Neural progenitor cell (in vitro differentiated cells): Measurements from ENCODE around the gene MZT2B. TPM values are rescaled to one million over a fixed set of nuclear protein-coding genes. Genes with fewer than 3 reads are reported as not detected.
"Not testable (repeated sequence)": the region's sequence is repeated elsewhere in the genome, so short reads cannot be mapped to it uniquely, and the experiment has no call there.

Experiments
- DNase-seq: peaks from one replicate; pipeline ENCODE4 v3.0.0-alpha.2; 2016; ENCODE audit warnings: low spot score
- H2AFZ ChIP-seq: fragments of 200-600 bp; sonication (generic); replicated peaks from 2 replicates; pipeline ENCODE4 v1.6.1; 2016; ENCODE audit warnings: antibody characterized with exemption
- H3F3A ChIP-seq: fragments of 200-600 bp; sonication (generic); 2 replicates; pipeline ENCODE4 v1.6.1; 2016; ENCODE audit warnings: antibody characterized with exemption, low read depth
- H3K27ac ChIP-seq: fragments of 200-600 bp; sonication (generic); 2 replicates; pipeline ENCODE4 v1.5.1; 2016; ENCODE audit warnings: mild to moderate bottlenecking
- H3K27me3 ChIP-seq: fragments of 200-600 bp; sonication (generic); 2 replicates; pipeline ENCODE4 v1.6.1; 2016; ENCODE audit warnings: mild to moderate bottlenecking, moderate library complexity
- H3K36me3 ChIP-seq: fragments of 200-600 bp; sonication (generic); 2 replicates; pipeline ENCODE4 v1.5.1; 2016
- H3K4me1 ChIP-seq: fragments of 200-600 bp; sonication (generic); 2 replicates; pipeline ENCODE4 v1.6.1; 2016; ENCODE audit warnings: mixed run types
- H3K4me2 ChIP-seq: fragments of 200-600 bp; sonication (generic); 2 replicates; pipeline ENCODE4 v1.6.1; 2016
- H3K4me3 ChIP-seq: fragments of 200-600 bp; sonication (generic); 2 replicates; pipeline ENCODE4 v1.5.1; 2016
- H3K79me2 ChIP-seq: fragments of 200-600 bp; sonication (generic); 2 replicates; pipeline ENCODE4 v1.6.1; 2016; ENCODE audit warnings: low read depth
- H3K9ac ChIP-seq: fragments of 200-600 bp; sonication (generic); 2 replicates; pipeline ENCODE4 v1.6.1; 2016
- H3K9me3 ChIP-seq: fragments of 200-600 bp; sonication (generic); 2 replicates; pipeline ENCODE4 v1.5.1; 2016; ENCODE audit warnings: low read depth
- H4K20me1 ChIP-seq: fragments of 200-600 bp; sonication (generic); 2 replicates; pipeline ENCODE4 v1.6.1; 2016; ENCODE audit warnings: low read depth
- H3K27ac Mint-ChIP-seq: 3 replicates; pipeline ENCODE4 v1.8.0; 2021; ENCODE audit warnings: mixed read lengths
- H3K27me3 Mint-ChIP-seq: 2 replicates; pipeline ENCODE4 v1.8.0; 2022; ENCODE audit warnings: low read depth, mild to moderate bottlenecking, inconsistent platforms, moderate library complexity, mixed read lengths; ENCODE audit not compliant: insufficient read depth
- H3K36me3 Mint-ChIP-seq: 3 replicates; pipeline ENCODE4 v1.8.0; 2021; ENCODE audit warnings: mixed read lengths
- H3K4me1 Mint-ChIP-seq: 3 replicates; pipeline ENCODE4 v1.8.0; 2021; ENCODE audit warnings: mixed read lengths
- H3K4me3 Mint-ChIP-seq: 3 replicates; pipeline ENCODE4 v1.8.0; 2021; ENCODE audit warnings: mild to moderate bottlenecking, moderate library complexity, mixed read lengths
- H3K9me3 Mint-ChIP-seq: 3 replicates; pipeline ENCODE4 v1.8.0; 2020; ENCODE audit warnings: mixed read lengths
- CTCF ChIP-seq: fragments of 200-600 bp; sonication (generic); IDR thresholded peaks from 2 replicates; pipeline ENCODE4 v1.5.1; 2017; ENCODE audit warnings: antibody characterized with exemption, mild to moderate bottlenecking
- EZH2 ChIP-seq: fragments of 200-600 bp; sonication (generic); IDR thresholded peaks from 2 replicates; pipeline ENCODE4 v1.6.1; 2017; ENCODE audit warnings: antibody characterized with exemption, mild to moderate bottlenecking, moderate library complexity
- EZH2phosphoT487 ChIP-seq: fragments of 200-600 bp; sonication (generic); IDR thresholded peaks from 2 replicates; pipeline ENCODE4 v1.6.1; 2017; ENCODE audit warnings: antibody characterized with exemption
- total RNA-seq: library from RNA; depleted of rRNA; stranded (reverse); fragments of >200 nt; gene quantifications from 2 replicates; pipeline ENCODE4 v1.2.3, GENCODE V29; 2015; ENCODE audit warnings: low replicate concordance

Gene MZT2B
- total RNA-seq, 1 donor from 2014 or later: 21.4 TPM

- Mint-ChIP-seq H3K27ac (no peak overlapping the region), H3K4me3 (no peak overlapping the region), H3K9me3 (no peaks in the 10 kb centered on the region), H3K27me3 (no peaks in the 10 kb centered on the region), H3K36me3 (peaks cover 22% of the 10 kb centered on the region), H3K4me1 (no peaks in the 10 kb centered on the region)
- H3K36me3 ChIP-seq: no peaks in the 10 kb centered on the region
- no peak overlapping the region for H3K9ac ChIP-seq
- no peak overlapping the region for H2AFZ ChIP-seq
- no peak for TF ChIP-seq EZH2
- no peak for TF ChIP-seq EZH2phosphoT487
- TF ChIP-seq CTCF: no peak
- peaks cover 10% of the 10 kb centered on the region for H4K20me1 ChIP-seq
- H3K79me2 ChIP-seq: no peaks in the 10 kb centered on the region
- H3F3A ChIP-seq: no peaks in the 10 kb centered on the region
- H3K9me3 ChIP-seq: no peaks in the 10 kb centered on the region
- H3K4me3 ChIP-seq: no peak overlapping the region
- no peak overlapping the region for H3K27ac ChIP-seq
- H3K27me3 ChIP-seq: no peaks in the 10 kb centered on the region
- no peak for DNase-seq
- H3K4me1 ChIP-seq: no peaks in the 10 kb centered on the region
- no peak overlapping the region for H3K4me2 ChIP-seq
Measured at GRCh38 chr2:130162968-130163367, 19.1 kb upstream of the MZT2B start.

- no peak overlapping the region for H3K27ac Mint-ChIP-seq
- TF ChIP-seq EZH2phosphoT487 (no peak), CTCF (no peak), EZH2 (no peak)
- no peak overlapping the region for H2AFZ ChIP-seq
- peaks cover 24% of the 10 kb centered on the region for H3K36me3 Mint-ChIP-seq
- H3K9me3 Mint-ChIP-seq: no peaks in the 10 kb centered on the region
- no peaks in the 10 kb centered on the region for H3K4me1 ChIP-seq
- no peak overlapping the region for H3K4me3 ChIP-seq
- no peaks in the 10 kb centered on the region for H3K27me3 Mint-ChIP-seq
- H3K27me3 ChIP-seq: no peaks in the 10 kb centered on the region
- no peaks in the 10 kb centered on the region for H3K36me3 ChIP-seq
- no peaks in the 10 kb centered on the region for H3K4me1 Mint-ChIP-seq
- H3K9ac ChIP-seq: no peak overlapping the region
- no peak for DNase-seq
- H3K4me3 Mint-ChIP-seq: no peak overlapping the region
- no peak overlapping the region for H3K27ac ChIP-seq
- no peaks in the 10 kb centered on the region for H3K79me2 ChIP-seq
- peaks cover 12% of the 10 kb centered on the region for H4K20me1 ChIP-seq
- no peak overlapping the region for H3K4me2 ChIP-seq
- H3K9me3 ChIP-seq: no peaks in the 10 kb centered on the region
- no peaks in the 10 kb centered on the region for H3F3A ChIP-seq
Measured at GRCh38 chr2:130165293-130166016, 16.6 kb upstream of the MZT2B start.

DNA sequence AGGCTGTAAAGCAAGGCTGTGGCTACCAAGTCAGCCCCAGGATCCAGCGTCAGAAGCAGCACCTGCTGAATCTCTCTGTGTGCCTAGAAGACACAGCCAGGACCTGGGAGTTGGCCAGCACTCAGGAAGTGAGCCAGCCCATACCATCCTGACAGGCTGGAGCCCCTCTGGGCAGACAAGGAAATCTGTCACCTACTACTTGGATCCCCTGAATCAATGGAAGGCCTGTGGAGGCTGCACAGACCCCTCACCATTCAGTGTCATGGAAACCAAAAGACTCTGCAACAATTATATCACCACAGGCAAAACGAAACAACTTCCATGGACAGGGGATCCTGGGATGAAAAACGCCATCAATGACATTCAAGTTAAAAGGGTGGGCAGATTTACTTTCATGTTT is 15.5 kb upstream of the MZT2B start:
- H3K4me3 ChIP-seq, H3K27ac ChIP-seq, H3K4me1 ChIP-seq, H3F3A ChIP-seq, H4K20me1 ChIP-seq, H3K27me3 Mint-ChIP-seq, H3K4me3 Mint-ChIP-seq, H3K9ac ChIP-seq, H3K79me2 ChIP-seq, H3K27me3 ChIP-seq, DNase-seq, H3K4me1 Mint-ChIP-seq, H3K9me3 Mint-ChIP-seq, H2AFZ ChIP-seq, H3K9me3 ChIP-seq, H3K27ac Mint-ChIP-seq, H3K36me3 ChIP-seq, H3K4me2 ChIP-seq: not testable (repeated sequence)
- H3K36me3 Mint-ChIP-seq: peaks cover 27% of the 10 kb centered on the region

- not testable (repeated sequence) for H3K27ac Mint-ChIP-seq, H3K4me1 Mint-ChIP-seq, H3K4me2 ChIP-seq, H3K79me2 ChIP-seq, H3K9me3 Mint-ChIP-seq, H2AFZ ChIP-seq, H3K4me3 Mint-ChIP-seq, H3K36me3 ChIP-seq, H3K27me3 ChIP-seq, H3K9me3 ChIP-seq, H3K4me3 ChIP-seq, H3K27me3 Mint-ChIP-seq, DNase-seq, H3K4me1 ChIP-seq, H3K27ac ChIP-seq, H3K9ac ChIP-seq, H3F3A ChIP-seq
- peaks cover 13% of the 10 kb centered on the region for H4K20me1 ChIP-seq
- peaks cover 28% of the 10 kb centered on the region for H3K36me3 Mint-ChIP-seq
Measured at GRCh38 chr2:130169163-130169562, 12.9 kb upstream of the MZT2B start.
